Right hindlimb (tissue), 1 donor: ENCODE measurements around the gene RAB7B.
"Not testable (repeated sequence)": the region's sequence is repeated elsewhere in the genome, so short reads cannot be mapped to it uniquely, and the experiment has no call there.

Experiments
- DNase-seq: peaks from one replicate; pipeline ENCODE4 v3.0.0-alpha.2; 2018

Gene RAB7B, protein sequence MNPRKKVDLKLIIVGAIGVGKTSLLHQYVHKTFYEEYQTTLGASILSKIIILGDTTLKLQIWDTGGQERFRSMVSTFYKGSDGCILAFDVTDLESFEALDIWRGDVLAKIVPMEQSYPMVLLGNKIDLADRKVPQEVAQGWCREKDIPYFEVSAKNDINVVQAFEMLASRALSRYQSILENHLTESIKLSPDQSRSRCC

DNA sequence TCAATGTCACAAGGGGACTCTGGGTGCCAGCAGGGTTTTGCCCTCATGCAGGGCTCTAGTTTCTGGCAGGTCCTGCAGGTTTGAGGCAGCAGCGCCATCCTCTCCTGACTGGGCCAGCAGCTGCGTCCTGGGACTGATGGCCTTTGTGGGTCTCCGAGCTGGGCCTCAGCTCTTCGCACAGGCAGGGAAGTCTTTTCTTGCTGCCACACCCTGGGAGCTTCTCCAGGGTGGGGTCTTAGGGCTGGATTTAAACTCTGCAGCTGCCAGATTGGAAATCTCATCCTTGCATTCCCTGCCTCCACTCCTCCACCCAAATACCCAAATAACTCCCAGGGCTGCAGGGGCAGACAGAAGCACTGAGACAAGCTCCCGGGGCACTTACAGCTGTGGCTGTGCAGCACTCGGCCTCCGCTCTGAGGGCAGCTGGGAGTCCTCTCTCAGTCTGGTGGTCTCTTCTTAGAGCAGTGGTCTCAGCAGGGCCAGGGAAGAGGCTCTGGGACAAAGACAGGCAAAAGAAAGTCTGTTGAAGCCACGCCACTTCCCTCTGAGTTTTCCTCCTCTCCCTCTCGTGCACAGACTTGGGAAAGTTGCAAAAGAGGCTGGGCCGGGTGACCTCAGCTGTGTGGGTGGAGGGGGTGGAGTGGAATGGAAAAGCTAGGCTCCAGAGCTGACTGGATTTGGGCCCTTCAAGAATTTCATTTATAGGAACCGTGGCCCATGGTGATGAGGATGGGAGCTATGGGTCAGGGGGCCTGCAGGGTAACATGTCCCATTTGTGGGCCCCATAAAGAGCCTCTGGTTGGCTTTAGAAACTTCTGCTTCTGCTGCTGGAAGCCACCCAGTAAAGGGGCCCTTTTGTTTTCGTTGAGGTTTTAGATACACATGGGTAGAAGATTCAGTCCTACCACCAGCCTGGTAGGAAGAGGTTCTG is at the start of gene RAB7B:
Gene RAB7B (minus strand): TSS at position 525 of the 931 bp plus-strand sequence. CDS start 9,260 bp downstream, outside the sequence.
- DNase-seq, result peak; percentile 87

DNA sequence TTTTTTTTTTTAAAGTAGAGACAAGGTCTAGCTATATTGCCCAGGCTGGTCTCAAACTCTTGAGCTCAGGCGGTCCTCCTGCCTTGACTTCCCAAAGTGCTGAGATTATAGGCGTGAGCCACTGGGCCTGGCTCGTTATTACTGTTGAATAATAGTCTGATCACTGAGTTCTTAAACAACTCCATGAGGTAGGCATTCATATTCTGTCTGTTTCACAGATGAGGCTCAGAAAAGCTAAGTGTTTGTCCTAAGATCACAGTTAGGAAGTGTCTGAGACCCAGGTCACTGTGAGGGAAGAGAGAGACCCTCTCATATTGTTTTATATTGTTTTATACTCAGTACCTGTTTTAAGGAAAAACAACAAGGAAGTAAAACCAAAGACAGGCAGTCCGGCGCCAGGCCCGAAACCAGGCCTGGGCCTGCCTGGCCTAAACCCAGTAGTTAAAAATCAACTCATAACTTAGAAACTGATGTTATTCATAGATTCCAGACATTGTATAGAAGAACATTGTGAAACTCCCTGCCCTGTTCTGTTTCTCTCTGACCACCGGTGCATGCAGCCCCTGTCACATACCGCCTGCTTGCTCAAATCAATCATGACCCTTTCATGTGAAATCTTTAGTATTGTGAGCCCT is 49.2 kb upstream of the RAB7B start:
- not testable (repeated sequence) for DNase-seq

DNA sequence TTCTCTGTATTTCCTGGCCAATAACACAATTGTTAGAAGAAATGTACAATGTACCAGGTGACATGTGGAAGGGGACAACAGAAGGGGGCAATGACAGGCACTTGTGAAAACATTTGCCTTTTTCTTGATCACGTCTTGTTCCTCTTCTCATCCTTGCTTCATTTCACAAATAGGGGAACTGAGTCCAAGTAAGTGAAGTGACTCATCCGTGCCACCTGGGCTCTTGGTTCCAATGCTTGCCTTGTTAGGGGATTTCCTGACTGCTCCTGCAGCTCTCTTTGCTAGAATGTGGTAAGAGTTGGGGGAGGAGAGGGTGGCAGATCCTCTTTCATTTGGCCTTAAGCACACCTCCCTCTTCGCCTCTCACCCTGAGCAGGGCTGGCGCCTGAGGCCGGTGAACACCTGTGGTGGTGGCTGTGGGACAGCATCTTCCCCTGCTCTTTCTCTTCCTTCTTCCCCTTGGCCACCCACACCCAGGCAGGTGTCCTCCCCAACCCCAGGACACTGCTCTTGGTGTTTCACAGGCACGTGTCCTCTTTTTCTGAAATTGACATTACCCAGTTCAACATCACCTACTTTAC is 47.5 kb upstream of the RAB7B start:
- no peak for DNase-seq

DNA sequence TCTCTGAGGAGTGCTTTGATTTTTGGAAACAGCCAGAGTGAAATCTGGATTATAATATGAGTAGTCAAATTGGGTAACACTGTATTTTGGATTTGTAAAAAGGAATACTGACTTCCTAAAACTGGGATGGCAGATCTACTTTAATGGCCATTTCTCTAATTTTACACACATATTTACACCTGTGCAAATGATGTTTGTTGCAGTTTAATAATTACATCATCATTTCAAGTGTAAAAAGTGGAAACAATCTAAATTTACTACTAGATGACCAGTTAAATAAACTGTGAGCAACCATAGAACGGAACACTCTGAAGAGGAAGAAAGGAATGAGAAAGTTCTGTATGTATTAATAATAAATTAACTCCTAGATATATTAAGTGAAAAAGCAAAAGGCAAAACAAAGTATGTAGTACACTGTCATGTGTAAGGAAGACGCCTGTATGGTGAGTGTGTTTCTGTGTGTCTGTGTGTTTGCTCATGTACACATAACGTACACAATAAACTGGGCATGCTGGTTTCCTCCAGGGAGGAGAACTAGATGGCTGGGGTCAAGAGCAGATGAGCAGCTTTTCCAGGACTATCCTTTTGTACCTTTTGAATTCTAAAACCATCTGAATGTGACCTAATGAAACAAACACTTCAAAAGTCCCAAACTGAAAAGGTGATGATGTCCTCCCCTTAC is 46.9 kb upstream of the RAB7B start:
- DNase-seq, result no peak

DNA sequence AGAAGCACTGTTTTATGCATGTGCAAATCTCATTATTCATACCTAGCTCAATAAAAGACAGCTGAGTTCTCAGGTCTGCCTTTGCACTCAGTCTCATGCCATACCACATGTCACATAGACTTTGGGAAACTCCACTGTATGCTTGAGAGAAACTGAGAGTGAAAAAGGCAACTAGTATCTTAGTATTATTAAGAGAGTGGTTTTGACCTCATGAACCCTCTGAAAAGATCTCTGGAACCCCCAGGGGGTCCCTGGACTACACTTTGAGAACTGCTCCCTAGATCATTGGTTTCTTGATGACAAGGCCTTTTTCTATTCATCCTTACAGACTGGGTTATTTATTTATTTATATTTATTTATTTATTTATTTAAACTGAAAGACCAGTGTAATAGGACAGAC is 46.1 kb upstream of the RAB7B start:
- no peak for DNase-seq

DNA sequence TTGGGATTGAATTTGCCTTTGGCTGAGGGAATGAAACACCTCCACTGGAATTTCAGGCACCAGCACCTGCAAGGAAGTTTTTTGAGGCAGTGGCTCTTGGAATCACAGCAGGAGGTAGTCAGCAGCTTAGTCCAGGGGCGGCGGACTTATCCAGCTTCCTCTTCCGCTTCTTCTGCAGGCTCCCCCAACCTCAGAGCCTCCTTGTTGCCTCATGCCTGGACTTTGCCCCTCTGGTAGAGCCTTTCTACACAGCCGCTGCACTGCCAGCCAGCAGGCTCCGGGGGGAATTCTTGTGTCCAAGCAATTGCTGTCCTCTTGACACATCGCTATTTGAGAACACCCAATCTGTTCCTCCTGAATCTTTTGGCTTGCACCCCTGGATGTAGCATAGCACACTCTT is 45.4 kb upstream of the RAB7B start:
- no peak for DNase-seq

DNA sequence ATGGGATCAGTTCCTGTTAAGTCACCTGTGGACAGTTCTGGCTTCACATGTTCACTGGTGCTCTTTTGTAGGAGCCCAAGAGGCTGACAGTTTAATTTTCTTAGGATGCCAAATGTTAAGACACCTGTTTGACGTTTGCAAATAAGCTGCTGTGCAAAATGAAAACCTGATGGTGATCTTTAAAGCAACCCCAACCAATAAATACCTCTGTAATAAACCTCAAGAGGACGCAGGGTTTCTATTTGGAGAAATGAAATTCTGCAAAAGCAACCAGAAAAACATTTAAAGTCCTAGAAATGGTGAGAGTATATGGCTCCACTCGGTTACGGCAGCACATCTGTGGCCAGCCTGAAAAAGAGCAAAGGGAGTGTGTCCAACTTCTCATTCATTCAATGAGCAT is 44.1 kb upstream of the RAB7B start:
- no peak for DNase-seq

DNA sequence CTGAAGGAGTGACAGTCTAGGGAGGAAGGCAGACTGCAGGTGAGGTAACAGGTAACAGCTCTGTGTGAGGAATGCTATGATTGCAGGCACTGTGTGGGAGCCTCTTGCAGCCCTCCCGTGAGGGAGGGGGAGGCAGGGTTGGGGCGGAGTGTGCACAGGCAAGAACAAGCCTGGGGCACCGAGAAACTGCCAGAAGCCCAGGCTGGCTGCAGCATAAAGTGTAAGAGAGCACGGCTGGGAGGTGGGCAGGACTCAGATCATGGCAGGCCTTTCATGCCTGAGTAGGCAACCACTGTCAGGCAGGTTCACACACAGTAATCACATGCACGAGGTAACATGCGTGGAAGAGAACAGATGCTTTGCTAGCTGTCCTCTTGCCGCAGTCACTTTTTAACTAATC is 38.4 kb upstream of the RAB7B start:
- no peak for DNase-seq

DNA sequence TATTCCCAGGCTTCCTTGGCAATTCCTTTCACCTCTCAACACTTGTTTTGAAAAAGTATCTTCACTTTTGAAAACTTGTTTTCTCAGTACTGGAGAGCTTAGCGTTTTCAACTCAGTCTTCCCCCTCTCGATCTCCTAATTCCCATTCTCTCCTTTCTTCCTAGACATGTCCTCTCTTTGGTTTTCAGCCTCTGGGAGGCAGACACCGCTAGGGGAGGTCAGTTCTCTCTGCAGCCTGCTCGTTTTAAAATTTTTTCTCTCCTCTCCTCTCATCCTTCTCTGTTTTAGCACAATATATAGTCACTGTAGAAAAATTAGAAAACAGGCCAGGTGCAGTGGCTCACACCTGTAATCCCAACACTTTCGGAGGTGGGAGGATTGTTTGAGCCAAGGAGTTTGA is 37.1 kb upstream of the RAB7B start:
- DNase-seq, result no peak

DNA sequence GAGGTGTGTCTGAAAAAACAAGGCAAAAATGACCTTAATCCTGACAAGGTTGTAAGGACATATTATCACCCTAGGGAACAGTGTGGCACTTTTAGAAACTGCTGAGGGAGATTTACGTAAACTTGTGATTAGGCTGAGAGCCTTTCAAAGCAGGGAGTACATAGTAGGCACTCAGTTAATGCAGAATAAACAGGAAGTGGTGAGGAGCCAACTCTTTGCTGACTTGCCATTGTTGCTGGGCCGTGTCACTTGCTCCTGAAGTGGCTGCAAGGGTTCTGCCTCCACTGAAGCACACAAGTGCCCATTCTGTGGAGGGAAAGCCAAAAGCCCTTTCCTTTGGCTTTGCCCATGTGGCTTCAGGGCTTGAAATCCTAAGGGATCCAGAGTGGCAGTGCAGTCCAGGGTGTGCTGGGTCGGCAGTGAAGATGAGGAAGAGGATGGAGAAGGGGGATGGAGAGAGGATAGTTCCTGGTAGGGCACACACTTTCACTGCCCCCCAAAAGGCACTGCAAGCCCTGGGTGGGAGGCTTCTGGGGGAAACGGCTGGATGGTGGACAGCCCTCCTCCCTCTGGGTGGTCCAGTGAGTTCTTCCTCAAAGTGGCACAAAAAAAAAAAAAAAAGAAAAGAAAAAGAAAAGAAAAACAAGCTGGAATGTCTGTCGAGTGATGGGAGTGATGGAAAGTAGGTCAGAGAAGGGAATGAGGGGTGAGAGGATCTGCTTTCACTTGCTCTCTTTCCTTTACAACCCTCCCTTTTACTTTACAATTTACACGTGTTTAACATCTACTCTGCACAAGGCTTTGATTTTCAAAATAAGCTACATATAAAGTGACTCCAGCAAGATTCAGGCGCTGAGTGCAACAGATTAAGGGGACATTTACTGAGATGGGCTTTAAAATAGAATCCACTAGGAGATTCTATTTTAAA is 36.1 kb upstream of the RAB7B start:
- DNase-seq, result no peak

DNA sequence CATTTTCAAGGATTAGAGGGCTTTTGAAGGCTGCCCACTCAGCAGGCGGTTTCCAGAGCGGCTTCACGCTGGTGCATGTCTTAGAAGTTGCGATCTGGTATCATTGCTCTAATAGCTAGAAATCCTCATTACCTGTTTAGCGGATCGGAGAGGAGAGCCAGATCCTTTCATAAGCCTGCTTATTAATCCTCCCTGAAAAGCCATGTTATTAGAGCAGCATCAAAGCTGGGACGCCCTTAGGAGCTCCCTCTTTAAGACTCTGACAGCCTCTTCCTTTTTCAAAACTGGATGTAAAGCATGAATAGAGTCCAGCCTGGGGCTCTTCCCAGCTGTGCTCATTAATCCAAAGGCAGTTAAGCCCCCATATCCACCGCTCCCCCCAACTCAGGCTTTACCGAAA is 34.4 kb upstream of the RAB7B start:
- DNase-seq, result no peak

DNA sequence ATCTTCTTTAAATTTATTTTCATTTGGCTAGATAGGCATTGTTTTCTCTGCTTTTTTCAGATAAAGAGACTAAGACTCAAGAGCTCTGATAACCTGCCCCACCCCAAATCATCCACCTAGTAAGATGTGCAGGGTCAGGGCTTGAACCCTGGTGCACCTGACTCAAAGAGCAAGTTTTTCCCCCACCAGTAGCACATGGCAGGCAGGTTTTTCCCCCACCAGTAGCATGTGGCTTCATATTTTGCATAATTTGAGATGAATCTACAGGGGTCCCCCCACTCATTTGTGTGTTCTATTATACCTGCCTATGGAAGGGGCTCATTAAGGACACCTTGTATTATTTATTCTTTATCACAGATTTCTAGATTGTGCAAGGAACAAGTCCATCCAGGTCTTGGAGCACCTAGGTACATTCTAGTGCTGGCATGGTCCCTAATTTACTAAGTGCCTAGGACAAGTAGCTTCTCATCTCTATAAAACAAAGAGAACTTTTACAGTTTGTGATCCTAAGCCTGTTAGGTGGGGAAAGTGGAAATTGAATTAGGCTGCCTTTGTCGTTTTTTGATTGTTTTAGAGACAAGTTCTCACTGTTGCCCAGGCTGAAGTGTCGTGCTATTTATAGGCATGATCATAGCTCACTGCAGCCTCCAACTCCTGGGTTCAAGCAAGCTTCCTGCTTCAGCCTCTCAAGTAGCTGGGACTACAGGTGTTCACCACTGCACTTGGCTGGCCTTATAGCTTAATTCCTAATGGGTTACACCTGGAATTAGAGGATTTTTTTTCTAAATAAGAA is 33.7 kb upstream of the RAB7B start:
- no peak for DNase-seq

DNA sequence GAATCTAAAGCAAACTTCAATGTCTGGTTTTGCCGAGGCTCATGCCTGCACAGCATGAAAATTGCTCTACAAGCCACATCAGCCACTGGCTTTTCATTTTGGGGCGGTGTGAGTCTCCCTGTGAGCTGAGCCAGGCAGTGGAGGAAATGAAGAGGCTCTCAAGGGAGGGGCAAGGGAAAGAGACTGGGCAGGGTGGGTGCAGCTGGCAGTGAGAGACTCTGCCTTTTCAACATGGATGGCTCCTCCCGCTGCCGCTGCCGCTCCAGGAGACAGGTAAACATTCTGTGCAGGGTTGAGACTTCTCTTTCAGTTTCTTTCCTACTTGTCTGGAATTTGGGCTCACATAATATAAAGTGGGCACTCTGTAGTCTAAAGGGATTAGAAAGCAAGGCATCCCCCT is 31.8 kb upstream of the RAB7B start:
- no peak for DNase-seq

DNA sequence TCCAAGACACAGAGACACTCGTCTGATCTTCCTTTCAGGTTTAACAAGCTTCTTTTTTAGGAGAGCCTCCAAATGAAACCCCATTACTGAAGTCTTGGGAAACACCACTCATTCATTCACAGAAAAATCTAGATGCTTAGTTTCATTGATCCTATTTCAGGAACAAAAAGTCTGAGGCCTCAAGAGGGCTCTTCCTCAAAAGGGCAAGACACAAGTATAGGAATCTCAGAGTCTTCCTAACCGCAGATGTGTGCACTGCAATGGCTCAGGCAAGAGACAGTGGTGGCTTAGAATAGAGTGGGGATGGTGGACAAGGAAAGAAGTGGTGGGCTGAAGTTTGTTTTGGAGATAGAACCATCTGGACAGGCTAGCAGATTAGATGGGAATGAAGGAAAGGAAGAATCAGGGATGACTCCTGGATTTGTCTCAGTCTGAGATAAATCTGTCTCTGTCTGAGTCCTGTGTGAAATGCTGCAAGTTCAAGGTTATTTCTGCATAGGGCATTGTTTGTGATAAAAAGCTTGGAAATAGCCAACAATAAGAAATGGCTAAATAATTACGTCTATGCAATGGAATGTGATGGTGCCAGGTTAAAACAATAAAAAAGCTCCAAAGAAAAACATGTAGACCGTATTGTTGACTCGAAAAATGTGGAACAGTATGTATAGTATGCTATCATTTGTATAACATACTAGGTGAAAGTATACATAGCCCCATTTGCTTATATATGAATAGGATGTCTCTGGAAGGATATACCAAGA is 29.4 kb upstream of the RAB7B start:
- DNase-seq, result no peak

DNA sequence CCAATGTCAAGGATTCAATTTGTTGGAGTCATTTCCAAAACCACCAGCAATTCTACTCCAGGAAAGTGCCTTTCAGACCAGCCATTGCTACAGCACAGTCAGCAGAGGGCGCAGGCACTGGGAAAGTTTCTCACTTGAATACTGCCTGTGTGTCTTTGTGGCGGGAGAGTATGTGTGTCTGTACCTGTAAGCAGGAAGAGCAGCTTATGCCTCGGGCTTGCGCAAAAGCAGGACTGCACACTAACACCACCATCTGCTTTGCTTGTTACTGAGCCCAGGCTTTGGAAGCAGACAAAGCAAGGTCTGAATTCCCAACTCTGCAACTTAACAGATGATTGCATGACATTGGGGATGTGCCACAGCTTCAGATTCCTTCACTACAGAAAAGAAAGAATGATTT is 27.5 kb upstream of the RAB7B start:
- peak; percentile 79 for DNase-seq

DNA sequence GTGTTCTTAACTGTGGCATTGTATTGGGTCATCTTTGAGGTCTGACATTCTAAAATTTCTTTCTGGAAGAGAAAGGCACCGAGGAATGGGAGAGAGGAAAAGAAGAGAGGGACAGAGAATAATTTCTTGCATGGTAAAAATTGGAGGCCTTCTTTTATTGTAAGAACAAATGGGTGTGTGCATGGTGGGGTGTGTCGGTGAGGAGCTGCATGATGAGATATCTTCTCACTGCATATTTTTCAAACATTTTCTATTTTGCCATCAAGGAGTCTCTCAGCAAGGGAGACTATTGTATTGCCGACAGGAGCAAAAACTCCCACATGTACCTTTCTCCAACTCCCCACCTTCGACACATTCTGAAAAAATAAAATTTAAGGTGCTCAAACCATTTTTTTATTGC is 27.0 kb upstream of the RAB7B start:
- no peak for DNase-seq

DNA sequence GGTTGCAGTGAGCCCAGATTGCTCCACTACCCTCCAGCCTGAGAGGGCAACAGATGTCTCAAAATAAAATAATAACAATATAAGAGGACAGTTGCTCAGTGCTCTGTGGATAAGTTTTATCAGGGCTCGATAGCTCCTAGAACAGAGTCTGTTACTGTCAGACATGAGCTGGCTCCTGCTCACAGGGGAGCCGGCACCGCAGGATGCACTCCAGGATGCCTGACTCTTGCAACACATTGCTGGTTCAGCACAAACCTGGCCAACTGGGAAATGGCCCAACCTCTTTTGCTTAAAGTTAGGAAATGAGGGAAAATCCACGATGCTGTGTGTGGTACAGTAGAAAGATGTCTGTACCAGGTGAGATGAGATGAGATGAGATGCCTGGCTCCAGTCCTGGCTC is 26.3 kb upstream of the RAB7B start:
- DNase-seq, result peak; percentile 53

DNA sequence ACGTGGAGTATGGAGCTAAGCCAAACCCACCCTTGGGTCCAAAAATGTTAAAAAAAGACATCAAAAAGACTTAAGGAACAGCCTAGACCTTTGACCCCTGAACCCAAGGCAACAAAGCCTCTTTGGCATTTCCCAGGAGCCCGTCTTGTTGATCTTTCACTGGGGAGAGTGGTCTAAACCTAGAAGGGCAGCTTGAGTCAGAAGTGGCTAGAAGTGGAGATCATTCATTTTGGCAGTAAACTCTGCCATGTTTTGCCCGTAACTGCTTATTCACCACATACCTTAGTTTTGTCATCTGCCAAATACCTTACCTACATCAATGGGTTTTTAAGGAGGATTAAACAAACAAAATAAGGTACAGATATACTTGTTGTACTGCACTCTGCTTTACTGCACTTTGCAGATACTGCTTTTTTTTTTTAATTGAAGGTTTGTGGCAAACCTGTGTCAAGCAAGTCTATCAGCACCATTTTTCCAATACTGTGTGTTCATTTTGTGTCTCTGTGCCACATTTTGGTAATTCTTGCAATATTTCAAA is 22.2 kb upstream of the RAB7B start:
- no peak for DNase-seq

DNA sequence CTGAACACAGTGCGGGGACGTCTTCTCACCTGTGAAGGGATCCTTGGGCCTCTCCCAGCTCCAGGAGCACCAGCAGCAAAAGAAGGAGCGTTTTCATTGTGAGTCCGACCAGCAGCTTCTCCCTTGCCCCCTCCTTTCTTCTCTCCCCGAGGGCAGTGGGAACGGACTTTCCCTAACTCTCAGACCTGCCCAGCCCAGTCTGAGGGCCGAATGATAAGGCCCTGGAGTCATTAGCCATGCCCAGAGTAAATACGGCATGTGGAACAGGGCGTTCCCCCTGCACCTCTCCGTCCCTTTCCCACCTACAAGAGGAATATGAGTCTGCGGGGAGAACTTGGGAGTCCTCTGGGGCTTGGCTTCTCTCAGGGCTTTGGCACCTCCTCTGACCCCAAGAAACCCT is 20.5 kb upstream of the RAB7B start, which contains the start of gene CTSE:
Gene CTSE (minus strand): TSS at position 201 of the 400 bp plus-strand sequence. CDS start 104 bp downstream, at position 97.
- no peak for DNase-seq

DNA sequence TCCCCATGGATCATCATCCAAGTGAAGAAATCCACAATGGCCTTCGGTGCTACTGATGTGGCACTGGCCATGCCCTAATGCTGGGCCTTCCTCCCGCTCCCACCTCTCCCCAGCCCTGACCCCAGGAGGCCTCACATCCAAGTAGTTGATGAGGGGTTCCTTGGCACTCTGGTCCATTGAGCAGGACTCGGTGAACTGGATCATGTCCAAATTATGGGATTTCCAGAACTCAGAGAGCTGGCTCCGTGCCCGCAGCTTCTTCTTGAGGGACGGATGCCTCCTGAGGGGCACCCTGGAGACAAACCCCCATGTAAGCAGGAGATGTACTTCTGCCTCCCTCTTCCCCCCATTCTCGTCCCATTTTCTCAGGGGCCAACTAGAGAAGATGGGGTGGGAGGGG is 19.6 kb upstream of the RAB7B start:
- DNase-seq, result no peak
